ENCODE data around the gene BBS5.

The BBS5 gene

GRCh38 chr2:169546756-169547155 lies 67.5 kb downstream of the BBS5 start:
- DNase-seq (ENCODE audit: low read depth): no peak

Data from activated T-cell treated with anti-CD3 and anti-CD28 coated beads for 1 hour (primary cell).